OCI-LY1 (cell line): ENCODE results near the gene POU6F2.

Experiments used
- CTCF ChIP-seq: fragments of 200-600 bp; sonication (generic), shearing (Covaris generic); IDR thresholded peaks from 2 replicates; pipeline ENCODE4 v1.5.1; 2017; ENCODE audit warnings: mild to moderate bottlenecking, antibody characterized with exemption, low read length, moderate library complexity, mixed read lengths
- EZH2 ChIP-seq: fragments of 200-600 bp; sonication (generic), shearing (Covaris generic); IDR thresholded peaks from 2 replicates; pipeline ENCODE4 v1.8.0; 2017; ENCODE audit warnings: borderline replicate concordance, mixed run types, mild to moderate bottlenecking, antibody characterized with exemption, low read length, moderate library complexity, mixed read lengths

DNA sequence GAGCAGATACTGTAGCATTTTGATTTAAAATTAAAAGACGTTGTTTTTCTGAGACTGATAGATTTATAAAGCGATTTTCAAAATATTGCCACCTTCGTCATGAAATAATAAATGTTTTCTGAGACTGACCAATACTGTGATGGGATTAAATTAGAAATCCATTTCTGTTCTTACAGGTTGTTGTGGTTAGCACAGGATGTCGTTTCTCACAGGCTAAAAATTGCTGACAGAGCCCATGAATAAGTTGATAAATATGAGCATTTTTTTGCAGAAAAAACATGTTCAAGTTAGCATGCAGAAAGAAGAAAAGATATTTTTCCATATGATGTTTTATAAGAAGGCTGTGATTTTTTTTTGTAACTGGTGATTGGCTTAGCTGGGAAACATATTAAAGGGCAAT lies 66.8 kb downstream of the POU6F2 start:
- no peak for TF ChIP-seq CTCF
- no peak for TF ChIP-seq EZH2
